NCI-H1694 treated with DMSO at 0.1 percent for 48 hours (cell line): ENCODE measurements around the gene ADD2.

ENCODE experiments used
- DNase-seq: peaks from one replicate; lab custom pipeline; 2025; lab: John Stamatoyannopoulos, UW

The ADD2 gene

DNA sequence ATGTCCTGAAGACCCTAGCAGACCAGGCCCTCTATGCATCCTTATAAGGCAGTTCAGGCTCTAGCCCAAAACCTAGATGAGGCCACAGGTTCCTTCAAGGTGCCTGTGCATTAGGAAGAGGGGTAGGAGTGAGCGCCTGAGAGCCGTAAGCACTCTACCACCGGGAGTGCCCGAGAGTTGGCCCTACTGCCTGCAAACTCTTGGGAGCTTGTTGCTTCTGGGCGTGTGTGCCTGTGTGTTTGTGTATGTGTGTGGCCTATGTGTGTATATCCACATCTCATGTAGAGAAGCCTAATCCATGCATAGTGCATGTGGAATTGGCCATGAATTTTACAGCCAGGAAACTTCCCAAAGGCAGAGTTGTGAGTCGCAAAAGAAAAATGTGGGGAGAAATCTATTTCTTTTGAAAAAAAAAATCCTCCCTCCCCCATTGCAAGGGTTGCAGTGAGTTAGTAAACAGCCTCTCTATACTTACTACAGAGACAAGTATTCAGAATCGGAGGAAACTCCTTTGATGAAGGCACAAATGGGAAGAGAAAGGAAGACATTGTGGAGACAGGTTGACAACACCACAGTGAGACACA is 96.8 kb downstream of the ADD2 start:
- no peak for DNase-seq

DNA sequence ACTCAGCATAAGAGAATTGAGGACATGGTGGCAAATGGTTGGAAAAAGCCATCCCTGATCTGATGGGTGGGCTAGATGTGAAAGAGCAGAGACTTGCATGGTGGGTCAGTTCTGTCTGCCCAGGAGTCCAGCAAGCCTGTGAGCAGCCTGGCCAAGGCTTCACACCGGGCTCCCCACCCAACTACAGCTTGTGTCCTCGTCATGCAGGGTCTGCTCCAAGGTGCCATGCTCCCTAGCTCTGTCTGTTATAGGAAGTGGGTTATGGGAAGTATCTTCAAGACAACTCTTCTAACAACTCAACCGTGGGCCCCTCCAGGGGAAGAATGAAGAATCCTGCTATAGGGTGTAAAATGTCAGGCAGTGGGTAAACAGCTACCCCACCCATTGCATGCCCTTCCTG is 97.4 kb downstream of the ADD2 start:
- no peak for DNase-seq

DNA sequence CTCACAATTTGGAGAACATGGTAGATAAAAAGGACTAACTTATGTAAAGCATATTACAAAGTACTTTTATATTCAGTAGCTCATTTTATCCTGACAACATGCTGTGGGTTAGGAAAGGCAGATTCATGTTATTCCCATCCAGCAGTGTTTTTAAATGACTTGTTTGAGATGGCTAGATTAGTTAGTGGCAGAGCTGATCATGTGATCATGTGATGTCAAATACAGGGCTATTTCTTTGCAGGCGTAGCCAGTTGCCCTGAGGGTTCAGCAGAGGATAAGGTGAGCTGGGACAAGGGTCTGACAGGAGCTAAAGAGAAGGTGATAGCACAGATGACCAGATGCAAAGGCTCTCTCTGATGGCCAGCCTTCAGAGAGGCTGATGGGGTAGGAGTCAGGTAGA is 97.8 kb downstream of the ADD2 start:
- DNase-seq: no peak

DNA sequence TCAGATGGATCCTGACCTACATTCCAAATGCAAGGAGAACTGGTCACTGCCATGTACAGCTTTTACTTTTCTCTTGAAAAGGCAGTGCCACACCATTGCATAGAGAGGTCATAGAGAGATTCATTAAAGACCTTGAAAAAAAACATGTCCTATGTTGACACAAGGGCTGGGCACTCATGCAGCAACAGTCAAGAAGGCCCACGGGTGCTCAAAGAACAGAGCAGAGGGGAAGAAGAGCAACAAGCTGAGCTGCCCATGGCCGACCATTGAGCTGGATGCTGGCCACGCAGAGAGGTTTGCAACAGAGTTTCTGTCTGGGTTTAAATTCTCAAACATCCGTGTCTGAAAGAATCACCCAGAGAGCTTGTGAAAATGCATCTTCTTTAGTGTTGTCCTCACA is 99.1 kb downstream of the ADD2 start:
- no peak for DNase-seq

DNA sequence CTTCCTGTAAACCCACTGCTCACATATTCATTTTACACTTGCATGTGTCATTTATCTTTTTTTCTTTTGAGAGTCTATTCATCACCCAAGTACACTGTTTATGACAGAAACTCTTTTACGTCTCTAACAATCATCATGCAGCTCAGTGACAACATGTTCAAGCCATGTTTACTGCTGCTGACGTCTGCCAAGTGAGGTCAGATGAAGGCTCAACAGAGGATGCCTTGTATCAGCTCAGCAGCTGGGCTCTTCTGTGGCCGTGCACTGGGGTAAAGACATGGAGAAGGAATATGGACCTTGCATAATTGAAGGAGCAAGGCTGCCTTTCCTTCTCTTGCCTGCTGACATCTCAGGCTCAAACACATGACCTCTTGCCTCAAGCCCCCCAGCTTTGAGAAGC is 99.6 kb downstream of the ADD2 start:
- no peak for DNase-seq

DNA sequence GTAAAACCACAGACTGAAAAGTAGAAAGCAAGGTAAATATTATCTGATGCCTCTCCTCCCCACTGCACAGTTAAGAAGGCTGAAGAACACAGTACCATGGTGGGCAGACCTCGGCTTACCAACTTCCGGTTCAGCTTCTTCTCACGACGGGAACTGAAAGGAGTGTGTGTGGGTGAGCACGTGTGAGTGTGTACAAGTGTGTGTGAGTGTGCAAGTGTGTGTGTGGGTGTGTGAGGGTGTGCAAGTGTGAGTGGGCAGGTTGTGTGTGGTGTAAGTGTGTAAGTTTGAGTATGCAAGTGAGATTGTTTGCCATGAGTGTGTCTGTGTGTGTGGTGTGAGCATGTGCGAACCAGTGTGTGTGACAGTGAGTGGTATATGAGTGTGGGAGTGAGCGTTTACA is 103.5 kb downstream of the ADD2 start:
- DNase-seq: no peak

DNA sequence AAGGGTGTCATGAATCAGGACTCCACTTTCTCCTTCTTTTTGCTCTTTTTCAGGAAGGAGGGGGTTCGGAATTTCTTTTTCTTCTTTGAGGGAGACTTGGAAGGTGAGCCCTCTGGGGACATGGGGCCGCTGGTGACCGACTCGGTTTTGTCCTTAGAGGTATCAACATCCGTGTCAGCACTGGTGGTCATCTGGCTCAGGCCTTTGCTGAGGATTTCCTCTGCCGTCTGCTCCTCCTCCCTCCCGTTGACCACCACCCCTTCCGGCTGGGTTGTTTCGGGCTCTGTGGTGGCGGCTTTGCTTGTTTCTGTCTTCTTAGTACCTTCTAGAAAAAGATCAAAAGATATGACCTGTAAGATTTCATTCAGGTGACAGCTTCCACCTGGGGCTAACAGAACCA is 104.6 kb downstream of the ADD2 start:
- DNase-seq: no peak

DNA sequence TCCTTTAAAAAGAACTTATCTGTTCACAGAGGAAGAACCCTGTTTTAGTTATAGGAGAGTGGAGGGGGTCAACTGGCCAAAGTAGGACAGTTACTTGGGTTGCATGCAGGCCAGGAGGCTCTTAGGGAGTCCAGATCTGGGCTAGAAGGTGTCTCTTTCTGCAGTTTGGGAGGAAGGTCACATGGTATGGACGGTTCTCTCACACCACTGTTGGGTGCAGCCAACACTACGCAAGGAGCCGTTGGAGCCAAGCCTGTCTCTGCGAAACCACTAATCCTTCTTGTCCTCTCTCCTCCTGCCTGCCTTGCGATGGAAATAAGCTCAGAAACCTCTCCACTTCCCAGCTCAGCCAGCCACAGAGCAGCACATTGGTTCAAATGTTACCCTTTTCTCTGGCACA is 108.4 kb downstream of the ADD2 start:
- DNase-seq: no peak

DNA sequence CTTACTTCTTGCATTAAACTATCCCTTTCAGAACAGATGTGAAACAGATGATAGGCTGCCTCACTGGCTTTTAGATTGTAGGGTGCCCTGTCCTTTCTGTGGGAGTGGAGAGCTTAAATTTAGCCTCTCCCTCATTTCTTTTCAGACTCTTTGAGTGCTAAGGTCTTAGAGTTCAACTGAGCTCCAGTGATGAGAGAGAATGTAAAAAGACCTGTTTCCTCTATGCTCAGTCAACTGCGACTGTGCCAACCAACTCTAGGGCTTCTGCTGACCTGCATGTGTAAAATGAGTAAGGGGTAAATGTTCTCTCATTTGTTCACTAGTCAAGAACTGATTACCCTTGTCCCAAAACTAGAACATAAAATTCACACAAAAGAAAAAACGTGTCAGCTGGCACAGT is 109.5 kb downstream of the ADD2 start:
- no peak for DNase-seq

DNA sequence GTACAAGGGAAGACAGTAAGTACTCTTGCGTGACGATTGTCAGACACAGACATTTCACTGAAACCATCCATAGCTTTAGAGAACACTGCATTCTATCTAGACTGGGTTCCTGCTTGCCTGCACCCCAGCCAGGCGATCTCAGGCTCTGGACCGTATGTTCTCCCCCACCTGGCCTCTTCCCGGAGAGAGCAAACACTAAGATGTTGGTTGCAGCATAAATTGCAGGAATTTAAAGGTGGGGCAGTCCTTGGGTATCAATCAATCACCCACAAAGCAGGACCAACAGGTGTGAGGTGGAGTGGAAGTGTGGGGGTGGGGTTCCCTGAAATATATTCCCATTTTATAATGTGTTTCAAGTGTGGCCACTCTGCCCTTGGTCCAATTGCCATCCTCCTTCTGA is 110.8 kb downstream of the ADD2 start:
- no peak for DNase-seq

DNA sequence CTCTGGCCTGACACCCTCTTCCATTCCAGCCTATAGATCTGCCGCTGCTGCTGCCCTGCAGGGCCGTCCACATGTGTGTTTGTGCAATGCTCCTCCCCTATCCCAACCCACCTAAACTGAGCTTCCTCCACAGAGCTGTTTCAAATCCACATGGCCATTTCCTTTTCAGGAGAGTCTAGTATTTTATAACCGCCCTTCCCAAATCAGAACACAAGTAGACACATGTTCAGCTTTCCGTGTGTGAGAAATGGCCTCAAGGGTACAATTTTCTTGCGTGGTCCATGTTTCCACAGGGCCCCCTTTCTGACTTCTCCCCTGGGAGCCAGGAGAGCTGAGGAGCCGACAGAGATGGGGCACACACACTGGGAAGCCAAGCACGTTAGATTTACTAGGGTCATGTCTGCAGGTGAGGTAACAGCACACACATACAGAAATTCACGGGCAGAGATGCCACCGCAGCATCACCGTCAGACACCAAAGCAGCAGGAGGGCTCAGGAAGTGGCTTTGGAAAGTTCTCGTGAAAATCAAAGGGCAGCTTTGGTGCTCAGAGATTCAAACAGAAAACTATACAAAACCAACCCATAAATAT is 111.5 kb downstream of the ADD2 start:
- no peak for DNase-seq

DNA sequence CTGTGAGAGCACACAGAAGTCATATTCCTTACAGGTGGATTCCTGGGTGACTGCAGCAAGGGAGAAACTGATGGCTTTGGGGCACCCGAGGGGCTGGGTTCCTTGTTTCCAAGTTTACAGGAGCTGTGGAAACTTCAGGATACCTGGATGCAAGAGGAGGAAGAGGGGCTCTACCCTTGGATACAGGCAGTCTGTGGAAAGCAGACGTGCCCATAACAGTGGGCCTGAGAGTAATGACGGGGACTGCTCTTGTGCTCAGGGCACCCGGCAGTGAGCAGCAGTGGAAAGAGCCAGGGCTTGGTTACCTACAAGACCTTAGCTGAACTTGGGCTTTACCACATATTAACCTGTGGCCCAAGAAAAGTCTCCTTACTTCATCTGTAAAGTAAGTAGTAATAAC is 112.2 kb downstream of the ADD2 start:
- DNase-seq: no peak

DNA sequence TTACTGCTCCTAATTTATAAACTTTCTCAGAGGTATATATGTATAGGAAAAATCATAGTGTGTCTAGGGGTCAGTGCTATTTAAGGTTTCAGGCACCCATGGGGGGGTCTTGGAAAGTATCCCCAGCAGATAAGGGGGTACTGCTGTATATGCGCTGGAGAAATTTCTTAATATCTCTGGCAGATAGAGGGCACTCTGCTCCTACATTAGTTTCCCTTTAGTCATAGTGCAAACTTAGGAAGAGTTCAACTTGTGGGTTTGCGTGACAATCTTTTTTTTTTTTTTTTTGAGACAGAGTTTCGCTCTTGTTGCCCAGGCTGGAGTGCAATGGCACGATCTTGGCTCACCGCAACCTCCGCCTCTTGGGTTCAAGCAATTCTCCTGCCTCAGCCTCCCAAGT is 112.8 kb downstream of the ADD2 start:
- peak; percentile 28 for DNase-seq

DNA sequence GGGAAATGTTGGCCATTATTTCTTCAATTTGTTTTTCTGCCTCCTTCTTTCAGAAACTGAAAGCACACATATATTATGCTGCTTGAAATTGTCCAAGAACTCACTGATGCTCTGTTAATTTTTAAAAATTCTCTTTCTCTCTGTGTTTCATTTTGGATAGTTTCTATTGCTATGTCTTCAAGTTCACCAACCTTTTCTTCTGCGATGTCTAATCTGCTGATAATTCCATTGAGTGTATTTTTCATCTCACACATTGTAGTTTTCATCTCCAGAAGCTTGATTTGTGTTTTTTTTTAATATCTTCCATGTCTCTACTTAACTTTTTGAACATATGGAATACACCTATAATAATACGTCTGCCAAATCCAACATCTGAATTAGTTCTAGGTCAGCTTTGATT is 116.3 kb downstream of the ADD2 start:
- DNase-seq: no peak

DNA sequence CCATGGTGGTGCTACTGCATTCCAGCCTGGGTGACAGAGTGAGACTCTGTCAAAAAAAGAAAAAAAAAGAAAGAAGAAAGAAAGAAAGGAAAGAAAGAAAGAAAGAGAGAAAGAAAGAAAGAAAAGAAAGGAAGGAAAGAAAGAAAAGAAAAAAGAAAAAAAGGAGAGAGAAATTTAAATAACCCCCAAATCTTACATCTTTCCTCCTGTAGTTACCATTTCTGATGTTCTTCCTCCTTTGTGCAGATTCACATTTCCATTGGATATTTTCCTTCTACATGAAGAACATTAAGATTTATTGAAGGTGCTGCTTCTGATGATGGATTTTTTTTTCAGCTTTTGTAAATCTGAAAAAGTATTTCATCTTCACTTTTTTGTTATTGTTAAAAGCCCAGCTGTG is 117.0 kb downstream of the ADD2 start:
- DNase-seq: no peak

DNA sequence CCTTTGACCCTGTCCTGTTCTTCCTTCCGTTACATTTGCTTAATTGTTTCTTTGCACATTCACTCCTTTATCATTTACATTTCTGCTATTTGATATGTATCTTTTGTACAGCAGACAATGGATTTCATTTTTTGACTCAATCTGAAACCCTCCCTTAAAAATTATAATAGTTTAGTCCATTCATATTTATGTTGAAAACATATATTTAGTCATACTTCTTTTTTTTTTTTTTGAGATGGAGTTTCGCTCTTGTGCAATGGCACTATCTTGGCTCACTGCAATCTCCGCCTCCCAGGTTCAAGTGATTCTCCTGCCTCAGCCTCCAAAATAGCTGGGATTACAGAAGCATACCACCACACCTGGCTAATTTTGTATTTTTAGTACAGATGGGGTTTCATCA is 119.0 kb downstream of the ADD2 start:
- DNase-seq: no peak

DNA sequence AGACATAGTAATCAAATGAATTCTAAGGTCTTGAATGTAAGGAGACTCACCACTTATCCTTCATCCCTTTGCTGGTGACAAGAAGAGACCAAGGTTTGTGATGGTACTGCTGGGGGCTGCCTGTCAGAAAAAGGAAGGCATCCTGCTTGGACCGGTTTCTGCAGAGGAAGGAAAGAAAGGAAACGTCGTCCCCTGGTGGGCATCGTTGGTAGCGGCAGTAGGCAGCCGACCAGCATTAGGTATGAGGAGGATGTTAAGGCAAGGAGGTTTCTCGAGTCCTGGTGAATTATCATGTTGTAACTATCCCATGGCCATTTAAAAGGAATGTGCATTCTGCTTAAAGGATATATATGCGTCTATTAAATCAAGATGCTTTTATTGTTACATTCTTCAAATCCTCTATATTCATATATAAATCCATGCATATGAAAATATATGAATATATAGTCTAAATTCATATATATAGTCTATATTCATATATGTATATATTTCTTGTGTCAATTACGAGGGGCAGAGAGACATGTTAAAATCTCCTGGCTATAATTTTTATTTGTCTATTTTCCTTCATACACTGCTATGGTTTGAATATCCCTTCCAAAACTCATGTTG is 120.0 kb downstream of the ADD2 start:
- peak; percentile 65 for DNase-seq

DNA sequence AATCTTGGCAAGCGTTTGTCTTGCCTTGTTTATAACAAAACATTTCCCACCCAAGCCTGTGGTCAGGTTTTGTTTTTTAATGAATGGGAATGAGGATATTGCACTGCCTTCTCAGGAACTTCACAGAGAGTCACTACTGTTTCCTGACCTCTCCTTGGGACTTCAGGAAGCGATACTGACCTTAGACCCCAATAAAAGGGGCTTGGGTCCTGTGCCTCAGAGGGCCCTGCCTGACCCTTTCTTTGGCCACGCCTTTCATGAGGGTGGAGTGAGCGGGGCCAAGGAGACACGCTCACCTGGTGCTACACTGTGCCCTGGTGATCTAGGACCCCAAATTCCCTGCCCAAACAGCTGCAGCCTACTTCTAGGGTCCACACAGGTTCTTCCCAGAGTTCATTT is 121.6 kb downstream of the ADD2 start:
- DNase-seq: no peak

DNA sequence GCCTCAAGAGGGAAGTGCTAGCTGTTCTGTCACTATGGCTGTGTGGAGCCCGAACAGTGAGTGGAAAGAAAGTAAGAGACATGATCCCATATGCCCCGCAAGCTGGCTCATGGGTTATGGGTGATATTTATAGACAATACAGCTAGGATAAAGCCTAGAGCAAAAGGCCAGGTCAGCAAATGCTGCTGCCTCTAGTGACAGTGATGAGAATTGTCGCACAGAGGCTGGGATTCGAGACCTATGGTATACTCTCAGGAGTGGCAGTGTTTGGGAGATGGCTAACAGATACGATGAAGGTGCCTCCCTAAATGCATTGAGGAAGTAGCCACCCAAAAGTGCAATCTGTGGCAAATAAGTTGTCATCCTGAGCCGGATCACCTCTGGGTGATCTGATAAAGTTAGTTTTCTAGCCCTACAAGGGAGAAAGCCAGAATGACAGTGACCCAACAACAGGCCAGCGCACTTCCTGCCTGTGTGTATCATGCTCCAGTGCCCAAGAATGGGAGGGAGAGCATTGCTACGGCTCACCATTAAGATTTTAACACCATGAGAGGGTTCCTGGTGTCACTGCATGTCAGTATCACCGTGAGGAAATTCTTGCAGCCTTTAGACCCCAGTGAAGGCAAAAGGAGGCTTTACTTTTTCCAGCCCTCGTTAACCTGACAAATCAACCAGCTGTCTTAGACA is 122.1 kb downstream of the ADD2 start:
- peak; percentile 57 for DNase-seq

DNA sequence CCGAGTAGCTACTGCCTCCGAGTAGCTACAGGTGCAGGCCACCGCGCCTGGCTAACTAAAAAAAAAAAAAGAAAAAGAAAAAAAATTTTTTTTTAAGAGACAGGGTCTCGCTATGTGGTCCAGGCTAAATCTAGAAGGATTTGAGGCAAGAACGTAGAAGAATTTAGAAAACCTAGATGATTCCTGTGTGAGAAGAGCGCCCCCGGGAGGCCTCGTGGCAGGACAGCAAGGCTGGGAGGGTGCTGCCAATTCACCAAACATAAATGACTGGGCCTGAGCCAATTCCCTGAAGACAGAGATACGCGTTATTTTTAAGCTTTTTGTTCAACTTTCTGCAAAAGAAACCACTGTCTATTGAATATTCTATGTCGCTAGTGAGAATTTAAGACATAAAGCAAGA is 124.3 kb downstream of the ADD2 start:
- DNase-seq: peak; percentile 70

DNA sequence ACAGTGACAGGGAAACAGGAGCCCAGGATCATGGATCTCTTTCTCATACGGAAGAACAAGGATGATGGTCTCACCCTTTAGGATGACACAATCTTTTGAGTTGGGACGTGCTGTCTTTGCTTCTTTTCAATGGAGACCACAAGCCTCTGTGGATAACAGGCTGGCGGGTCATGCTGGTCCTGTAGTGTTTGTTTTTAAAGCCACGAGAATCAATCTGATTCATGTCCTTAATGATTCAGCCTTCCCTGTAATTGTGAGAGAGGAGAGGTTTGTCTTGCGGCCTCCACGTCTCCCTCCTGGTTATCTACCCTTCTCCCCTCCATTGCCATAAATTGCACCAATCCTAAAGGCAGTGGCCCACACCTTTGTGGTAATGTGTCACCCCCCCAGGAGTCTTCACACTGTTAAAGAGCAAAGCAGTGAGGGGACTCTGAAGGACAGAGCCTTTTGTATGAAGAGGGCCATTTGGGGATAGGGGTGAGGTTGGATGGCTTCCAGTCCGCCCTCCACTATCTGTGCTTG is 126.7 kb downstream of the ADD2 start:
- DNase-seq: no peak

DNA sequence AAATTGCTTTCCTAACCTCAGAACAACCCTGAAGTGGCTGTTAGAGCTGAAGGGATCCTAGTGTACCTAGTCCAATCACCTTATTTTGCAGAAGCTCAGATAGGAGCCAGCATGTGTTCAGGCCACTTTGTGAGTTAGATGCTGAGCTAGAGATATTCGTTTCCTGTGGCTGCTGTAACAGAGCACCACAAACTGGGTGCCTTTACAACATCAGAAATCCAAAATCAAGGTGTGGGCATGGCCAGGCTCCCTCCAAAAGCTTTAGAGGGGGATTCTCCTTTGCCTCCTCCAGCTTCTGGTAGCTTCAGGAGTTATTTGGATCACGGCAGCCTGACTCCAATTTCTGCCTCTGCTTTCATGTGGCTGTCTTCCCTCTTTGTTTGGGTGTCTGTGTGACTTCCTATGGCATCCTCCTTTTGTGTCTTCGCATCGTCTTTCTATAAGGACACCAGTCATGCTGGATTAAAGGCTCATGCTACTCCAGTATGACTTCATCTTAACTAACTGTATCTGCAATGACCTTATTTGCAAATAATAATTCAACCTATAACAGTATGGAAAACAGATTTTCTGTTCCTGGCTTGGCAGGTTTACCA is 128.1 kb downstream of the ADD2 start:
- DNase-seq: no peak

DNA sequence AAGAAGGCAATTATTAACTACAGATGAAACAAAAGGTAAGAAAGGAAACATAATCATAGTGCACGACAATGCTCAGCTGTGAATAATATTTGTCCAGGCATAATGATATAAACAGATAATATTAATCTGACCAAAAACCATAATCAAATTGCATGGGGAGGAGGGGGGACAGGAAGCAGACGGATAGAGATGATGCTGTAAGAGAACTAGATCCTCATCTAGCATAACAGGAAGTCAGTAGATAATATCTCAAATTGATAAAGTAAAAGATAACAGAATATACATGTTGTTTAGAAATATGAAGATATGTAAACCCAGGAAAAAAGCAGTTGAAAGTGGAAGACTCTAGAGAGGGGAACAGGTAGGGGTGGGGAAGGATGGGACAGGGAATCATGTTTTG is 129.4 kb downstream of the ADD2 start:
- no peak for DNase-seq
